Breast epithelium (tissue), 4 donors: ENCODE measurements around the gene PRKCE. TPM values are rescaled to one million over a fixed set of nuclear protein-coding genes. Genes with fewer than 3 reads are reported as not detected.

Experiments used
- DNase-seq, 2 donors: peaks; one replicate each; pipeline ENCODE4 v3.0.0-alpha.2; 2019; ENCODE audit warnings: low spot score in 2 of 2
- H3K27ac ChIP-seq, 2 donors: fragments of 200-600 bp; sonication (generic) in 1 of 2; one replicate each; pipeline ENCODE4 v1.5.1; 2016 to 2019; ENCODE audit warnings: mild to moderate bottlenecking in 1 of 2
- H3K27me3 ChIP-seq, 2 donors: fragments of 200-600 bp; sonication (generic) in 1 of 2; one replicate each; pipeline versions ENCODE4 v1.5.1 to v1.6.0; 2017 to 2019; ENCODE audit warnings: control low read depth in 1 of 2, mild to moderate bottlenecking in 1 of 2
- H3K36me3 ChIP-seq: fragments of 200-600 bp; one replicate; pipeline ENCODE4 v1.5.1; 2019
- H3K4me1 ChIP-seq, 2 donors: fragments of 200-600 bp; sonication (generic); one replicate each; pipeline ENCODE4 v1.5.1; 2016 to 2019; ENCODE audit warnings: control low read depth in 1 of 2
- H3K4me3 ChIP-seq, 3 donors: fragments of 200-600 bp; sonication (generic); 1 replicate in 2 of 3; 2 replicates in 1 of 3; pipeline ENCODE4 v1.5.1; 2016 to 2019; ENCODE audit warnings: mild to moderate bottlenecking in 3 of 3, moderate library complexity in 2 of 3
- H3K9me3 ChIP-seq, 2 donors: fragments of 200-600 bp; sonication (generic) in 1 of 2; one replicate each; pipeline ENCODE4 v1.5.1; 2016 to 2019; ENCODE audit warnings: control low read depth in 1 of 2
- POLR2A ChIP-seq: fragments of 450-650 bp; IDR thresholded peaks from one replicate; pipeline ENCODE4 v1.6.1; 2016; ENCODE audit warnings: antibody characterized with exemption, mild to moderate bottlenecking, moderate library complexity
- POLR2AphosphoS5 ChIP-seq, 3 donors: sonication (generic); formaldehyde crosslinking; IDR thresholded peaks; one replicate each; pipeline ENCODE4 v1.6.1; 2017; ENCODE audit warnings: antibody characterized with exemption in 3 of 3
- intact Hi-C: fragments of 100-400 bp; cut with DNase I; formaldehyde crosslinking; loops from one replicate; pipeline ENCODE4 v1.15.1; 2023; ENCODE audit warnings: low total_unique reads
- total RNA-seq, 3 donors: library from RNA; depleted of rRNA; stranded (reverse); fragments of >200 nt; gene quantifications; one replicate each; pipeline ENCODE4 v1.1.0, GENCODE V29; 2016
- TF ChIP-seq, protein P1 (sequence below), 3 donors: fragments of 450-650 bp; IDR thresholded peaks; one replicate each; pipeline ENCODE4 v1.5.1; 2016 to 2017; ENCODE audit warnings: antibody characterized with exemption in 3 of 3, mild to moderate bottlenecking in 3 of 3, moderate library complexity in 3 of 3

PRKCE gene
- total RNA-seq, 3 donors from 2014 or later, result 20.6 to 34.0 (median 23.6) TPM

DNA sequence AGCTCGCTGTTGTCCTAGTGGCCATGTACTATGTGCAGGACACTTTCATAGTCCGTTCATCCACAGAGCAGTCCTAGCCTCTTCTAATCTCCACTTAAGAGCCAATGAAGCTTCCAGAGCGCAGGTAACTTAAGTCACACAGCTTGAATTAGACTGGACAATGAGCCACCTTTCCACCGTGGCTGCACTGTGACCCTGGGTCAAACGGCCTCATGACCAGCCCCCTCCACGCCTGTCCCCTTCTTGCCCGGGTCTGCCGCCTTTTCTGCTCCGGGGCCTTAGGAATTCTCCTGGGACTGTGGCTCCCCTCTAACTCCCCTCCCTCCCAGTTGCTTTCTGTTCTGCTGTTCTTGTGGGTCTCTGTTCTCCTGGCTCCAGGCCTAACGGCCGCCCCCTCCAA lies 8.4 kb upstream of the PRKCE start:
- TF ChIP-seq POLR2AphosphoS5 (IDR thresholded peaks at IDR 0.05) (no peak), POLR2A (no peak)
- TF ChIP-seq, protein P1, sequence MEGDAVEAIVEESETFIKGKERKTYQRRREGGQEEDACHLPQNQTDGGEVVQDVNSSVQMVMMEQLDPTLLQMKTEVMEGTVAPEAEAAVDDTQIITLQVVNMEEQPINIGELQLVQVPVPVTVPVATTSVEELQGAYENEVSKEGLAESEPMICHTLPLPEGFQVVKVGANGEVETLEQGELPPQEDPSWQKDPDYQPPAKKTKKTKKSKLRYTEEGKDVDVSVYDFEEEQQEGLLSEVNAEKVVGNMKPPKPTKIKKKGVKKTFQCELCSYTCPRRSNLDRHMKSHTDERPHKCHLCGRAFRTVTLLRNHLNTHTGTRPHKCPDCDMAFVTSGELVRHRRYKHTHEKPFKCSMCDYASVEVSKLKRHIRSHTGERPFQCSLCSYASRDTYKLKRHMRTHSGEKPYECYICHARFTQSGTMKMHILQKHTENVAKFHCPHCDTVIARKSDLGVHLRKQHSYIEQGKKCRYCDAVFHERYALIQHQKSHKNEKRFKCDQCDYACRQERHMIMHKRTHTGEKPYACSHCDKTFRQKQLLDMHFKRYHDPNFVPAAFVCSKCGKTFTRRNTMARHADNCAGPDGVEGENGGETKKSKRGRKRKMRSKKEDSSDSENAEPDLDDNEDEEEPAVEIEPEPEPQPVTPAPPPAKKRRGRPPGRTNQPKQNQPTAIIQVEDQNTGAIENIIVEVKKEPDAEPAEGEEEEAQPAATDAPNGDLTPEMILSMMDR (IDR thresholded peaks at IDR 0.05), result no peak
- H3K4me1 ChIP-seq, result peaks cover 0 to 3% of the 10 kb centered on the region in 2 donors
- H3K4me3 ChIP-seq, result peak overlapping the region; percentile 41 to 72 (median 53)
- H3K36me3 ChIP-seq, result no peaks in the 10 kb centered on the region
- DNase-seq, result no peak
- H3K9me3 ChIP-seq, result no peaks in the 10 kb centered on the region
- intact Hi-C loops, result no loop called here
- no peaks in the 10 kb centered on the region for H3K27me3 ChIP-seq
- H3K27ac ChIP-seq, result no peak overlapping the region

GRCh38 chr2:45643543-45644542 lies 7.6 kb upstream of the PRKCE start:
- TF ChIP-seq POLR2A, result no peak
- TF ChIP-seq, protein P1 (IDR thresholded peaks at IDR 0.05), result peak; percentile 95 to 98 (median 97)
- TF ChIP-seq POLR2AphosphoS5 (IDR thresholded peaks at IDR 0.05), result peak; percentile 26 to 41 (median 36)
- Histone ChIP-seq H3K36me3 (no peaks in the 10 kb centered on the region), H3K27me3 (no peaks in the 10 kb centered on the region), H3K27ac (peak overlapping the region in 1 of 2 donors; percentile 29), H3K9me3 (no peaks in the 10 kb centered on the region), H3K4me1 (peaks cover 0 to 3% of the 10 kb centered on the region in 2 donors), H3K4me3 (peak overlapping the region; percentile 41 to 72 (median 53))
- DNase-seq, result peak; percentile 39 to 69
- intact Hi-C loops, result no loop called here

GRCh38 chr2:45646289-45646688 lies 5.2 kb upstream of the PRKCE start:
- Histone ChIP-seq H3K9me3 (no peaks in the 10 kb centered on the region), H3K27me3 (no peaks in the 10 kb centered on the region), H3K27ac (no peak overlapping the region), H3K36me3 (no peaks in the 10 kb centered on the region), H3K4me1 (peaks cover 0 to 3% of the 10 kb centered on the region in 2 donors), H3K4me3 (no peak overlapping the region)
- no peak for TF ChIP-seq POLR2AphosphoS5 (IDR thresholded peaks at IDR 0.05)
- TF ChIP-seq, protein P1 (IDR thresholded peaks at IDR 0.05), result no peak
- no peak for TF ChIP-seq POLR2A
- DNase-seq, result no peak
- intact Hi-C loops, result no loop called here

GRCh38 chr2:45647356-45647755 lies 4.1 kb upstream of the PRKCE start:
- no peak for TF ChIP-seq POLR2AphosphoS5 (IDR thresholded peaks at IDR 0.05)
- no peak for DNase-seq
- Histone ChIP-seq H3K9me3 (no peaks in the 10 kb centered on the region), H3K36me3 (no peaks in the 10 kb centered on the region), H3K27me3 (no peaks in the 10 kb centered on the region), H3K4me3 (no peak overlapping the region), H3K4me1 (peaks cover 0 to 3% of the 10 kb centered on the region in 2 donors), H3K27ac (no peak overlapping the region)
- intact Hi-C loops, result no loop called here

- intact Hi-C loops, result no loop called here
- Histone ChIP-seq H3K9me3 (no peaks in the 10 kb centered on the region), H3K27ac (no peak overlapping the region), H3K27me3 (no peaks in the 10 kb centered on the region), H3K4me3 (no peak overlapping the region), H3K36me3 (no peaks in the 10 kb centered on the region), H3K4me1 (peaks cover 0 to 3% of the 10 kb centered on the region in 2 donors)
- DNase-seq, result no peak
- TF ChIP-seq POLR2A (no peak), POLR2AphosphoS5 (IDR thresholded peaks at IDR 0.05) (no peak)
- TF ChIP-seq, protein P1 (IDR thresholded peaks at IDR 0.05), result no peak
Measured at GRCh38 chr2:45647986-45648520, 3.4 kb upstream of the PRKCE start.
